Large intestine (tissue), 3 donors: ENCODE data around the gene TSTD1. TPM values are rescaled to one million over a fixed set of nuclear protein-coding genes. Genes with fewer than 3 reads are reported as not detected.
A peak's percentile ranks its signal among the peaks of the same experiment; 100 is the strongest.
"Not testable (repeated sequence)": the region's sequence is repeated elsewhere in the genome, so short reads cannot be mapped to it uniquely, and the experiment has no call there.

Experiments used
- DNase-seq, 2 donors: peaks; one replicate each; pipeline versions ENCODE4 v3.0.0 to v3.0.0-alpha.2; 2013
- H3K27ac ChIP-seq: one replicate; pipeline ENCODE4 v1.5.1; 2013; ENCODE audit warnings: low read length
- H3K27me3 ChIP-seq: 2 replicates; pipeline ENCODE4 v1.6.1; 2013; ENCODE audit warnings: low read length; ENCODE audit not compliant: control insufficient read depth, insufficient read depth
- H3K36me3 ChIP-seq: 2 replicates; pipeline ENCODE4 v1.6.1; 2013; ENCODE audit warnings: low read length; ENCODE audit not compliant: control insufficient read depth, insufficient read depth
- H3K4me1 ChIP-seq: one replicate; pipeline ENCODE4 v1.6.1; 2013; ENCODE audit warnings: low read length; ENCODE audit not compliant: control insufficient read depth, insufficient read depth
- H3K4me3 ChIP-seq: one replicate; pipeline ENCODE4 v1.5.1; 2013; ENCODE audit warnings: low read length
- H3K9me3 ChIP-seq: one replicate; pipeline ENCODE4 v1.6.1; 2013; ENCODE audit warnings: mild to moderate bottlenecking, low read depth, low read length, moderate library complexity; ENCODE audit not compliant: control insufficient read depth
- WGBS: methylation state at CpG from one replicate; pipeline ENCODE4 v1.1.5; 2013; ENCODE audit warnings: low lambda C conversion rate; ENCODE audit not compliant: insufficient coverage; 5-methylcytosine and 5-hydroxymethylcytosine counted together
- polyA plus RNA-seq: library from polyadenylated mRNA; unstranded; fragments of 120-200 nt; gene quantifications from one replicate; pipeline ENCODE4 v1.2.1, GENCODE V29; 2013

Gene TSTD1
- polyA plus RNA-seq, 1 donor, result 60.9 TPM

GRCh38 chr1:161069731-161070270, 31.0 kb upstream of the TSTD1 start, which contains the start of gene ARHGAP30:
ARHGAP30 (minus strand) TSS chr1:161069891; CDS start chr1:161069624, 267 bp downstream.
- no peak within 1 kb of the TSS for H3K27ac ChIP-seq
- no peaks in the 10 kb centered on the region for H3K36me3 ChIP-seq
- WGBS, result no CpG with 5 or more reads among the region's 9 CpGs
- no peaks in the 10 kb centered on the region for H3K9me3 ChIP-seq
- no peaks in the 10 kb centered on the region for H3K4me1 ChIP-seq
- H3K27me3 ChIP-seq, result no peaks in the 10 kb centered on the region
- peak within 1 kb of the TSS; percentile 23 for H3K4me3 ChIP-seq
- DNase-seq, result peak in 1 of 2 donors; percentile 28

GRCh38 chr1:161069241-161069640, 30.5 kb upstream of the TSTD1 start:
- peak in 1 of 2 donors; percentile 1 for DNase-seq
- H3K4me3 ChIP-seq, result peak overlapping the region; percentile 23
- H3K27me3 ChIP-seq, result no peaks in the 10 kb centered on the region
- H3K27ac ChIP-seq, result no peak overlapping the region
- 67% methylated on average over 1 of the region's 9 CpGs for WGBS
- H3K9me3 ChIP-seq, result no peaks in the 10 kb centered on the region
- H3K4me1 ChIP-seq, result no peaks in the 10 kb centered on the region
- no peaks in the 10 kb centered on the region for H3K36me3 ChIP-seq

GRCh38 chr1:161068306-161069234, 29.8 kb upstream of the TSTD1 start:
- no peak for DNase-seq
- H3K4me1 ChIP-seq, result no peaks in the 10 kb centered on the region
- H3K27me3 ChIP-seq, result peaks cover 3% of the 10 kb centered on the region
- no peaks in the 10 kb centered on the region for H3K36me3 ChIP-seq
- WGBS, result 72% methylated on average over 3 of the region's 10 CpGs
- H3K9me3 ChIP-seq, result no peaks in the 10 kb centered on the region
- no peak overlapping the region for H3K27ac ChIP-seq
- peak overlapping the region; percentile 23 for H3K4me3 ChIP-seq

GRCh38 chr1:161066694-161067093, 27.9 kb upstream of the TSTD1 start:
- H3K4me3 ChIP-seq, result no peak overlapping the region
- 80% methylated on average over 1 of the region's 3 CpGs for WGBS

GRCh38 chr1:161065681-161066080, 26.9 kb upstream of the TSTD1 start:
- not testable (repeated sequence) for H3K27ac ChIP-seq

More at GRCh38 chr1:161066694-161067093, 27.9 kb upstream of the TSTD1 start:
- Histone ChIP-seq H3K27me3 (peaks cover 5% of the 10 kb centered on the region), H3K36me3 (no peaks in the 10 kb centered on the region), H3K4me1 (no peaks in the 10 kb centered on the region), H3K27ac (no peak overlapping the region), H3K9me3 (no peaks in the 10 kb centered on the region)
- no peak for DNase-seq

GRCh38 chr1:161063936-161064335, 25.2 kb upstream of the TSTD1 start:
- not testable (repeated sequence) for H3K9me3 ChIP-seq, H3K4me1 ChIP-seq, H3K36me3 ChIP-seq

More at GRCh38 chr1:161065681-161066080, 26.9 kb upstream of the TSTD1 start:
- not testable (repeated sequence) for H3K9me3 ChIP-seq, H3K36me3 ChIP-seq, H3K4me3 ChIP-seq, H3K27me3 ChIP-seq, DNase-seq, H3K4me1 ChIP-seq
- WGBS, result no CpG with 5 or more reads among the region's 7 CpGs

GRCh38 chr1:161061419-161061818, 22.7 kb upstream of the TSTD1 start:
- Histone ChIP-seq H3K27me3 (peaks cover 5% of the 10 kb centered on the region), H3K27ac (no peak overlapping the region), H3K4me1 (no peaks in the 10 kb centered on the region), H3K36me3 (no peaks in the 10 kb centered on the region), H3K9me3 (no peaks in the 10 kb centered on the region), H3K4me3 (no peak overlapping the region)
- no CpG with 5 or more reads among the region's 4 CpGs for WGBS
- DNase-seq, result no peak

More at GRCh38 chr1:161063936-161064335, 25.2 kb upstream of the TSTD1 start:
- WGBS, result 80% methylated on average over 1 of the region's 6 CpGs
- not testable (repeated sequence) for DNase-seq, H3K27ac ChIP-seq, H3K4me3 ChIP-seq, H3K27me3 ChIP-seq

GRCh38 chr1:161059293-161059692, 20.5 kb upstream of the TSTD1 start:
- peaks cover 13% of the 10 kb centered on the region for H3K27me3 ChIP-seq
- no peak for DNase-seq
- no peaks in the 10 kb centered on the region for H3K9me3 ChIP-seq
- no peaks in the 10 kb centered on the region for H3K4me1 ChIP-seq
- no CpG with 5 or more reads among the region's 6 CpGs for WGBS
- no peaks in the 10 kb centered on the region for H3K36me3 ChIP-seq
- H3K27ac ChIP-seq, result no peak overlapping the region
- H3K4me3 ChIP-seq, result no peak overlapping the region

- Histone ChIP-seq H3K27ac (no peak overlapping the region), H3K9me3 (peaks cover 4% of the 10 kb centered on the region), H3K36me3 (no peaks in the 10 kb centered on the region), H3K4me1 (no peaks in the 10 kb centered on the region), H3K27me3 (peaks cover 10% of the 10 kb centered on the region), H3K4me3 (no peak overlapping the region)
- no peak for DNase-seq
- WGBS, result 100% methylated on average over 1 of the region's 7 CpGs
Measured at GRCh38 chr1:161054805-161055204, 16.0 kb upstream of the TSTD1 start.

- Histone ChIP-seq H3K27ac (no peak overlapping the region), H3K27me3 (peaks cover 10% of the 10 kb centered on the region), H3K4me1 (no peaks in the 10 kb centered on the region), H3K9me3 (peaks cover 6% of the 10 kb centered on the region), H3K4me3 (no peak overlapping the region), H3K36me3 (no peaks in the 10 kb centered on the region)
- no CpG with 5 or more reads among the region's 4 CpGs for WGBS
- no peak for DNase-seq
Measured at GRCh38 chr1:161054232-161054631, 15.5 kb upstream of the TSTD1 start.
